Panc1 (cell line): ENCODE results near the gene LRRC8B. TPM values are rescaled to one million over a fixed set of nuclear protein-coding genes. Genes with fewer than 3 reads are reported as not detected.

Source experiments
- ATAC-seq: fragments of 200-7000 bp; cut with Tn5 transposase; 2 replicates; pipeline ENCODE4 v1.9.1; 2020; ENCODE audit warnings: mild to moderate bottlenecking, moderate library complexity
- BruUV-seq: library from RNA; stranded (reverse); fragments of 400-500 nt; replicated peaks from 2 replicates; lab custom pipeline; 2021; lab: Mats Ljungman, UMichigan
- CTCF ChIA-PET: fragments of 300-600 bp; sonication (Branson Sonifier 250); formaldehyde crosslinking; loops from one replicate; lab custom pipeline; 2022; ENCODE audit warnings: antibody characterized with exemption; lab: Charles Lee
- POLR2A ChIA-PET: fragments of 300-600 bp; sonication (Branson Sonifier 250); formaldehyde crosslinking; loops from one replicate; lab custom pipeline; 2022; ENCODE audit warnings: antibody characterized with exemption; lab: Charles Lee
- DNase-seq: peaks from one replicate; pipeline ENCODE4 v3.0.0-alpha.2; 2010; ENCODE audit warnings: low read depth, low spot score
- H3K27ac ChIP-seq: 2 replicates; pipeline ENCODE4 v1.5.1; 2011; ENCODE audit warnings: mild to moderate bottlenecking, low read length, inconsistent platforms
- H3K27me3 ChIP-seq: fragments of 200-500 bp; sonication (Bioruptor generic); 2 replicates; pipeline ENCODE4 v1.6.0; 2014; ENCODE audit warnings: low read length, inconsistent platforms; ENCODE audit not compliant: control insufficient read depth, insufficient read depth
- H3K36me3 ChIP-seq: fragments of 200-500 bp; sonication (Bioruptor generic); 2 replicates; pipeline ENCODE4 v1.5.1; 2014; ENCODE audit warnings: inconsistent platforms, mild to moderate bottlenecking, low read length, moderate library complexity; ENCODE audit not compliant: control insufficient read depth, insufficient read depth
- H3K4me1 ChIP-seq: 2 replicates; pipeline ENCODE4 v1.5.1; 2011; ENCODE audit warnings: inconsistent platforms, mild to moderate bottlenecking, low read length, moderate library complexity; ENCODE audit not compliant: control insufficient read depth, insufficient read depth
- H3K4me3 ChIP-seq, 2 experiments: 2 replicates each; pipeline ENCODE4 v1.5.1; 2011 to 2012; ENCODE audit warnings: low read depth in 2 of 2, low read length in 2 of 2, mild to moderate bottlenecking in 2 of 2, inconsistent platforms in 1 of 2, moderate library complexity in 1 of 2
- H3K9me3 ChIP-seq: fragments of 200-500 bp; sonication (Bioruptor generic); 2 replicates; pipeline ENCODE4 v1.5.1; 2014; ENCODE audit warnings: low read depth, mild to moderate bottlenecking, inconsistent platforms, low read length, moderate library complexity; ENCODE audit not compliant: control insufficient read depth, insufficient read depth
- POLR2AphosphoS5 ChIP-seq: IDR thresholded peaks from 2 replicates; pipeline ENCODE4 v1.6.1; 2012; ENCODE audit warnings: mild to moderate bottlenecking, low read depth, low read length, moderate library complexity
- SIN3A ChIP-seq: IDR thresholded peaks from 2 replicates; pipeline ENCODE4 v1.6.1; 2012; ENCODE audit warnings: low read depth, mild to moderate bottlenecking, low read length, moderate library complexity, borderline replicate concordance; ENCODE audit not compliant: insufficient read depth
- TCF7L2 ChIP-seq: IDR thresholded peaks from 2 replicates; pipeline ENCODE4 v1.6.1; 2011; ENCODE audit warnings: mild to moderate bottlenecking, low read depth, low read length, inconsistent platforms
- in situ Hi-C: cut with HindIII; loops from 2 replicates; pipeline ENCODE4 v1.10.0; 2016; ENCODE audit warnings: low sequenced_read_pairs, low pct_unique_long_range_greater_than_20kb
- intact Hi-C: fragments of 100-400 bp; cut with micrococcal nuclease; formaldehyde crosslinking; loops from one replicate; pipeline ENCODE4 v1.10.0; 2022; ENCODE audit not compliant: unreplicated experiment
- total RNA-seq: library from RNA; stranded (reverse); gene quantifications from one replicate; pipeline ENCODE4 v1.2.1, GENCODE V29; 2021; ENCODE audit not compliant: unreplicated experiment
- TF ChIP-seq, protein P1 (sequence below), 2 experiments: IDR thresholded peaks; 2 replicates each; pipeline ENCODE4 v1.6.1; 2011 to 2012; ENCODE audit warnings: low read depth in 2 of 2, control low read depth in 1 of 2, low read length in 1 of 2, mild to moderate bottlenecking in 1 of 2, moderate library complexity in 1 of 2; ENCODE audit not compliant: insufficient read depth in 1 of 2
- TF ChIP-seq, protein P2 (sequence below): fragments of 450-650 bp; IDR thresholded peaks from 2 replicates; pipeline ENCODE4 v1.5.1; 2017; ENCODE audit warnings: mild to moderate bottlenecking

Gene LRRC8B
- total RNA-seq, 1 experiment from 2014 or later = 27.3 TPM

DNA sequence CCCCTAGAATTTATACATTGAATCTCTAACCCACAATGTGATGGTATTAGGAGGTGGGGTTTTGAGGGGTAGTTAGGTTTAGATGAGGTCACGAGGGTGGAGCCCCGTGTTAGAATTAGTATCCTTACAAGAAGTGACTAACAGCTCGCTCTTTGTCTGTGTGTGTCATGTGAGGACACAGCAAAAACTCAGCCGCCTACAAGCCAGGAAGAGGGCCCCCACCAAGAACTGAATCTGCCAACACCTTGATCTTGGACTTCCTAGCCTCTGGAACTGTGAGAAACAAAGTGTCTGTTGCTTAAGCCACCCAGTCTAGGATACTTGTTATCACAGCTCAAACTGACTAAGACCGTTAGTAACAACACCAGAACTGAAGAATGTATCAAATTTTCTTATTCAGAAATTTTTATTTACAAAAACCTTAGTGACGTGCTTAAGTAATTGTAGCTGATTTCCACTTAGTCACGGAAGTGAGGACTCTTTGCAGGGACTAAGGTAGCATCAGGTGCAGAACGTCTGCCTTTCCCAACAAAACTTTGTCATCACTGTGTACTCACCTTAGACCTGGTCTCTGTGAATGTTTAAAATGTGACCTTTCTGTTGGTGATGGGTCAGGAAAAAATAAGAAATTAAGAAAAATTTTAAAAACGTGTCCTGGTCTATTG, 83.8 kb downstream of the LRRC8B start:
- Histone ChIP-seq H3K4me3 (no peak overlapping the region), H3K4me1 (no peaks in the 10 kb centered on the region), H3K27me3 (no peaks in the 10 kb centered on the region), H3K9me3 (no peaks in the 10 kb centered on the region), H3K27ac (no peak overlapping the region), H3K36me3 (no peaks in the 10 kb centered on the region)
- BruUV-seq = no TSS peak
- intact Hi-C loops (no loop called here), in situ Hi-C loops (no loop called here)
- no peak for ATAC-seq
- TF ChIP-seq POLR2AphosphoS5 = no peak
- no peak for DNase-seq
- CTCF ChIA-PET = no interaction called here
- POLR2A ChIA-PET = no interaction called here

DNA sequence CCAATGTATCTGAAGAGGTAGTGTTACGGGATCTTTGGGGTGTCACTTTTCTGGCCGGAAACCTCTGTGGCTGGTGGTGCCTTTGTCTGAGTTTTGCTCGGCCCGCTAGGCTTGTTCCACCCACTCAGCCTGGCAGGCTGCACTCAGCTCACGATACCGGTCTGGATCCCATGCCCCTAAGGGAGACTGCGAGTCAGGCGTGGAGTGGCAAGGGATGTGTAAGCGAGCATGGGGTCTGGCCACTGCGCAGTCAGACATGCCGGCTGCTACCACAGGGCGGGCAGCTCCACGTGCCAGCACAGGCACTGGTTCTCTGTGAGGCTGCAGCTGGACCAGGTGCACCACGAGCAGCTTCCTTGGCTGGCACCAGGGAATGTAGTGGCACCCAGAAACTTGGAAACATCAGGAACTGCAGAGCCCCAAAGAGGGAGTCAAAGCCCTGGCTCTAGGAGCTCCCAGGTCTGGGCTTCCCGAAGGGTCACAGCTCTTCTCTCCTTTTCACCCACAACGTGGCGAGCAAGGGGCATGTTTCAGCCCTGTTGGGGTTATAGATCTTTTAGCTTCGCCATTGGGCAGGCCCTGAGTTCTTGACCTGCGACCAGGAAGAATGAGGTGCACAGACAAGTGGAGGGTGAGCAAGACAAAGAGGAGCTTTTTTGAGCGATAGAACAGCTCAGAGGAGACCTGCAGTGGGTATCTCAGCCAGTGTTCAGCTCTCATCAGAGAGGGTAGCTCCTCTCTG, 84.5 kb downstream of the LRRC8B start:
- TF ChIP-seq POLR2AphosphoS5 (no peak), SIN3A (no peak), TCF7L2 (no peak)
- TF ChIP-seq, protein P1, sequence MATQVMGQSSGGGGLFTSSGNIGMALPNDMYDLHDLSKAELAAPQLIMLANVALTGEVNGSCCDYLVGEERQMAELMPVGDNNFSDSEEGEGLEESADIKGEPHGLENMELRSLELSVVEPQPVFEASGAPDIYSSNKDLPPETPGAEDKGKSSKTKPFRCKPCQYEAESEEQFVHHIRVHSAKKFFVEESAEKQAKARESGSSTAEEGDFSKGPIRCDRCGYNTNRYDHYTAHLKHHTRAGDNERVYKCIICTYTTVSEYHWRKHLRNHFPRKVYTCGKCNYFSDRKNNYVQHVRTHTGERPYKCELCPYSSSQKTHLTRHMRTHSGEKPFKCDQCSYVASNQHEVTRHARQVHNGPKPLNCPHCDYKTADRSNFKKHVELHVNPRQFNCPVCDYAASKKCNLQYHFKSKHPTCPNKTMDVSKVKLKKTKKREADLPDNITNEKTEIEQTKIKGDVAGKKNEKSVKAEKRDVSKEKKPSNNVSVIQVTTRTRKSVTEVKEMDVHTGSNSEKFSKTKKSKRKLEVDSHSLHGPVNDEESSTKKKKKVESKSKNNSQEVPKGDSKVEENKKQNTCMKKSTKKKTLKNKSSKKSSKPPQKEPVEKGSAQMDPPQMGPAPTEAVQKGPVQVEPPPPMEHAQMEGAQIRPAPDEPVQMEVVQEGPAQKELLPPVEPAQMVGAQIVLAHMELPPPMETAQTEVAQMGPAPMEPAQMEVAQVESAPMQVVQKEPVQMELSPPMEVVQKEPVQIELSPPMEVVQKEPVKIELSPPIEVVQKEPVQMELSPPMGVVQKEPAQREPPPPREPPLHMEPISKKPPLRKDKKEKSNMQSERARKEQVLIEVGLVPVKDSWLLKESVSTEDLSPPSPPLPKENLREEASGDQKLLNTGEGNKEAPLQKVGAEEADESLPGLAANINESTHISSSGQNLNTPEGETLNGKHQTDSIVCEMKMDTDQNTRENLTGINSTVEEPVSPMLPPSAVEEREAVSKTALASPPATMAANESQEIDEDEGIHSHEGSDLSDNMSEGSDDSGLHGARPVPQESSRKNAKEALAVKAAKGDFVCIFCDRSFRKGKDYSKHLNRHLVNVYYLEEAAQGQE (IDR thresholded peaks at IDR 0.05; ENCODE audit: insufficient read depth in 1 of 2, low read depth in 2 of 2, low read length in 1 of 2) = no peak
- TF ChIP-seq, protein P2, sequence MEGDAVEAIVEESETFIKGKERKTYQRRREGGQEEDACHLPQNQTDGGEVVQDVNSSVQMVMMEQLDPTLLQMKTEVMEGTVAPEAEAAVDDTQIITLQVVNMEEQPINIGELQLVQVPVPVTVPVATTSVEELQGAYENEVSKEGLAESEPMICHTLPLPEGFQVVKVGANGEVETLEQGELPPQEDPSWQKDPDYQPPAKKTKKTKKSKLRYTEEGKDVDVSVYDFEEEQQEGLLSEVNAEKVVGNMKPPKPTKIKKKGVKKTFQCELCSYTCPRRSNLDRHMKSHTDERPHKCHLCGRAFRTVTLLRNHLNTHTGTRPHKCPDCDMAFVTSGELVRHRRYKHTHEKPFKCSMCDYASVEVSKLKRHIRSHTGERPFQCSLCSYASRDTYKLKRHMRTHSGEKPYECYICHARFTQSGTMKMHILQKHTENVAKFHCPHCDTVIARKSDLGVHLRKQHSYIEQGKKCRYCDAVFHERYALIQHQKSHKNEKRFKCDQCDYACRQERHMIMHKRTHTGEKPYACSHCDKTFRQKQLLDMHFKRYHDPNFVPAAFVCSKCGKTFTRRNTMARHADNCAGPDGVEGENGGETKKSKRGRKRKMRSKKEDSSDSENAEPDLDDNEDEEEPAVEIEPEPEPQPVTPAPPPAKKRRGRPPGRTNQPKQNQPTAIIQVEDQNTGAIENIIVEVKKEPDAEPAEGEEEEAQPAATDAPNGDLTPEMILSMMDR = no peak
- Histone ChIP-seq H3K36me3 (no peaks in the 10 kb centered on the region), H3K9me3 (no peaks in the 10 kb centered on the region), H3K4me3 (no peak overlapping the region), H3K4me1 (no peaks in the 10 kb centered on the region), H3K27ac (no peak overlapping the region), H3K27me3 (no peaks in the 10 kb centered on the region)
- intact Hi-C loops = no loop called here
- in situ Hi-C loops = no loop called here
- no peak for DNase-seq
- POLR2A ChIA-PET = no interaction called here
- BruUV-seq = no TSS peak
- CTCF ChIA-PET = no interaction called here
- ATAC-seq = 0 out of 2 replicates have a peak, but pooled peaks have one; percentile 21
